ENCODE results near the gene ARSK. TPM values are rescaled to one million over a fixed set of nuclear protein-coding genes. Genes with fewer than 3 reads are reported as not detected.

The ARSK gene
- total RNA-seq, 1 experiment from 2014 or later, result 13.7 TPM

DNA sequence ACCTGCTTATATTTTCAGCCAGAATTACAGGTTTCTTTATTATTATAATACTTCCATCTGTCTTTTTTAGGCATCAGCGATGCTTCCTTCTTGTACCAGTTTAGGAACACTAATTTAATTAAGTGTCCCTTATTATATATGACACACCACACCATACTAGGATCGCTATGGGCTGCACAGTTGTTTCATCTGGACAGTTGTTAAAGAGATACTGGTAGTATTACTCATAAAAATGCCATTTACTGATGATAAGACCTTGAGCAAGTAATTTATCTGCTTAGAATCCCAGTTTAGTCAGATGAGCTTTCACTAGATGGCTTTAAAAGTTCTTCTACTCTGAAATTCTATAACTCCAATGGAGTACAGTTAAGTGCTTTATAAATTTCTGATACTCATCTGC is 17.1 kb downstream of the ARSK start:
- no peaks in the 10 kb centered on the region; the same call in 1 of the 2 replicates for H3K9me3 ChIP-seq (ENCODE audit: control insufficient read depth, insufficient read depth, low read depth, low read length)
- BruUV-seq (replicated peaks), result no TSS peak
- in situ Hi-C loops (cut with HindIII; ENCODE audit: low pct_unique_long_range_greater_than_20kb, low sequenced_read_pairs) (no loop called here), intact Hi-C loops (cut with micrococcal nuclease; ENCODE audit: unreplicated experiment) (no loop called here)
- no peak for TF ChIP-seq CTCF (IDR thresholded peaks at IDR 0.05)
- no peak for TF ChIP-seq SIN3A (IDR thresholded peaks at IDR 0.05; ENCODE audit: borderline replicate concordance, insufficient read depth, low read depth, low read length)
- TF ChIP-seq POLR2AphosphoS5 (IDR thresholded peaks at IDR 0.05; ENCODE audit: low read depth, low read length), result no peak
- TF ChIP-seq, protein P1, sequence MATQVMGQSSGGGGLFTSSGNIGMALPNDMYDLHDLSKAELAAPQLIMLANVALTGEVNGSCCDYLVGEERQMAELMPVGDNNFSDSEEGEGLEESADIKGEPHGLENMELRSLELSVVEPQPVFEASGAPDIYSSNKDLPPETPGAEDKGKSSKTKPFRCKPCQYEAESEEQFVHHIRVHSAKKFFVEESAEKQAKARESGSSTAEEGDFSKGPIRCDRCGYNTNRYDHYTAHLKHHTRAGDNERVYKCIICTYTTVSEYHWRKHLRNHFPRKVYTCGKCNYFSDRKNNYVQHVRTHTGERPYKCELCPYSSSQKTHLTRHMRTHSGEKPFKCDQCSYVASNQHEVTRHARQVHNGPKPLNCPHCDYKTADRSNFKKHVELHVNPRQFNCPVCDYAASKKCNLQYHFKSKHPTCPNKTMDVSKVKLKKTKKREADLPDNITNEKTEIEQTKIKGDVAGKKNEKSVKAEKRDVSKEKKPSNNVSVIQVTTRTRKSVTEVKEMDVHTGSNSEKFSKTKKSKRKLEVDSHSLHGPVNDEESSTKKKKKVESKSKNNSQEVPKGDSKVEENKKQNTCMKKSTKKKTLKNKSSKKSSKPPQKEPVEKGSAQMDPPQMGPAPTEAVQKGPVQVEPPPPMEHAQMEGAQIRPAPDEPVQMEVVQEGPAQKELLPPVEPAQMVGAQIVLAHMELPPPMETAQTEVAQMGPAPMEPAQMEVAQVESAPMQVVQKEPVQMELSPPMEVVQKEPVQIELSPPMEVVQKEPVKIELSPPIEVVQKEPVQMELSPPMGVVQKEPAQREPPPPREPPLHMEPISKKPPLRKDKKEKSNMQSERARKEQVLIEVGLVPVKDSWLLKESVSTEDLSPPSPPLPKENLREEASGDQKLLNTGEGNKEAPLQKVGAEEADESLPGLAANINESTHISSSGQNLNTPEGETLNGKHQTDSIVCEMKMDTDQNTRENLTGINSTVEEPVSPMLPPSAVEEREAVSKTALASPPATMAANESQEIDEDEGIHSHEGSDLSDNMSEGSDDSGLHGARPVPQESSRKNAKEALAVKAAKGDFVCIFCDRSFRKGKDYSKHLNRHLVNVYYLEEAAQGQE (IDR thresholded peaks at IDR 0.05; ENCODE audit: insufficient read depth in 1 of 2, low read depth in 2 of 2, low read length in 1 of 2), result no peak
- no peak for TF ChIP-seq TCF7L2 (IDR thresholded peaks at IDR 0.05; ENCODE audit: low read depth, low read length)
- H3K27ac ChIP-seq (ENCODE audit: low read length), result no peak overlapping the region
- POLR2A ChIA-PET, result no interaction called here
- H3K4me1 ChIP-seq (ENCODE audit: control insufficient read depth, insufficient read depth, low read length), result no peaks in the 10 kb centered on the region
- H3K27me3 ChIP-seq (ENCODE audit: control insufficient read depth, insufficient read depth, low read length), result no peaks in the 10 kb centered on the region
- CTCF ChIA-PET, result no interaction called here
- no peak for ATAC-seq
- H3K36me3 ChIP-seq (ENCODE audit: control insufficient read depth, insufficient read depth, low read length), result peaks cover 8% of the 10 kb centered on the region
- no peak overlapping the region for H3K4me3 ChIP-seq (ENCODE audit: low read depth in 2 of 2, low read length in 2 of 2)
- no peak for DNase-seq (ENCODE audit: low read depth, low spot score)

DNA sequence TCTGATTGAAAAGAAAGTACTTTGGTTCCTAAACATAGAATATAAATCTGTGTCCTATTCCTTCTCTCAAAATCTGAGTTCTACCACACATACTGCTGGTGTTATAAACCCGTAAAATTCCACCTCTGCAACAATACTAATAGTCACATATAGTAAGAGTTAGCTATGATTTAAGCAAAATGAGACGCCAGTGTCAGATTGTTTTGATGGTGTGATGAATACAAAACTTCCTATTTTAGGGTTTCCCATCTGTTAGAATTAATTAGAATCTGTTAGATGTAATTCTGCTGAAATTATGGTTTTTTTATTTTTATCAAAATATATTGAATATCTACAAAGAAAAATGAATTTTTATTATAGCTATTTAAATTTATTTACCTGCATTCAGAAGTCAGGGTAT is 26.7 kb downstream of the ARSK start:
- H3K4me1 ChIP-seq (ENCODE audit: control insufficient read depth, insufficient read depth, low read length), result no peaks in the 10 kb centered on the region
- DNase-seq (ENCODE audit: low read depth, low spot score) (no peak), ATAC-seq (no peak)
- in situ Hi-C loops (cut with HindIII; ENCODE audit: low pct_unique_long_range_greater_than_20kb, low sequenced_read_pairs), result no loop called here
- TF ChIP-seq, protein P1 (IDR thresholded peaks at IDR 0.05; ENCODE audit: insufficient read depth in 1 of 2, low read depth in 2 of 2, low read length in 1 of 2), result no peak
- TF ChIP-seq SIN3A (IDR thresholded peaks at IDR 0.05; ENCODE audit: borderline replicate concordance, insufficient read depth, low read depth, low read length) (no peak), POLR2AphosphoS5 (IDR thresholded peaks at IDR 0.05; ENCODE audit: low read depth, low read length) (no peak), CTCF (IDR thresholded peaks at IDR 0.05) (no peak), TCF7L2 (IDR thresholded peaks at IDR 0.05; ENCODE audit: low read depth, low read length) (no peak)
- no TSS peak for BruUV-seq (replicated peaks)
- ChIA-PET POLR2A (no interaction called here), CTCF (no interaction called here)
- H3K9me3 ChIP-seq (ENCODE audit: control insufficient read depth, insufficient read depth, low read depth, low read length), result no peaks in the 10 kb centered on the region
- H3K4me3 ChIP-seq (ENCODE audit: low read depth in 2 of 2, low read length in 2 of 2), result no peak overlapping the region
- intact Hi-C loops (cut with micrococcal nuclease; ENCODE audit: unreplicated experiment), result no loop called here
- H3K27ac ChIP-seq (ENCODE audit: low read length), result no peak overlapping the region
- no peaks in the 10 kb centered on the region for H3K27me3 ChIP-seq (ENCODE audit: control insufficient read depth, insufficient read depth, low read length)
- H3K36me3 ChIP-seq (ENCODE audit: control insufficient read depth, insufficient read depth, low read length), result no peaks in the 10 kb centered on the region; the same call in 1 of the 2 replicates

Measured in Panc1 (cell line).